GM18909 (cell line): Measurements from ENCODE around the gene LPAR1.
"Not testable (repeated sequence)": the region's sequence is repeated elsewhere in the genome, so short reads cannot be mapped to it uniquely, and the experiment has no call there.

ENCODE experiments used
- ATAC-seq: cut with Tn5 transposase; IDR thresholded peaks from one replicate; pipeline ENCODE4 v1.9.1; 2021; ENCODE audit warnings: mild to moderate bottlenecking; ENCODE audit not compliant: unreplicated experiment, poor library complexity

LPAR1 gene

GRCh38 chr9:110835404-110835803 is 202.9 kb downstream of the LPAR1 start:
- ATAC-seq, result no peak

- no peak for ATAC-seq
Measured at GRCh38 chr9:110832926-110833325, 205.3 kb downstream of the LPAR1 start.

GRCh38 chr9:110830495-110830894 is 207.8 kb downstream of the LPAR1 start:
- ATAC-seq, result no peak

GRCh38 chr9:110828264-110828663 is 210.0 kb downstream of the LPAR1 start:
- ATAC-seq, result no peak

GRCh38 chr9:110826400-110826799 is 211.9 kb downstream of the LPAR1 start:
- ATAC-seq, result not testable (repeated sequence)

- ATAC-seq, result no peak
Measured at GRCh38 chr9:110825950-110826349, 212.3 kb downstream of the LPAR1 start.

GRCh38 chr9:110825129-110825528 is 213.1 kb downstream of the LPAR1 start:
- ATAC-seq, result not testable (repeated sequence)
